Measurements from ENCODE around the gene NR6A1.

DNA sequence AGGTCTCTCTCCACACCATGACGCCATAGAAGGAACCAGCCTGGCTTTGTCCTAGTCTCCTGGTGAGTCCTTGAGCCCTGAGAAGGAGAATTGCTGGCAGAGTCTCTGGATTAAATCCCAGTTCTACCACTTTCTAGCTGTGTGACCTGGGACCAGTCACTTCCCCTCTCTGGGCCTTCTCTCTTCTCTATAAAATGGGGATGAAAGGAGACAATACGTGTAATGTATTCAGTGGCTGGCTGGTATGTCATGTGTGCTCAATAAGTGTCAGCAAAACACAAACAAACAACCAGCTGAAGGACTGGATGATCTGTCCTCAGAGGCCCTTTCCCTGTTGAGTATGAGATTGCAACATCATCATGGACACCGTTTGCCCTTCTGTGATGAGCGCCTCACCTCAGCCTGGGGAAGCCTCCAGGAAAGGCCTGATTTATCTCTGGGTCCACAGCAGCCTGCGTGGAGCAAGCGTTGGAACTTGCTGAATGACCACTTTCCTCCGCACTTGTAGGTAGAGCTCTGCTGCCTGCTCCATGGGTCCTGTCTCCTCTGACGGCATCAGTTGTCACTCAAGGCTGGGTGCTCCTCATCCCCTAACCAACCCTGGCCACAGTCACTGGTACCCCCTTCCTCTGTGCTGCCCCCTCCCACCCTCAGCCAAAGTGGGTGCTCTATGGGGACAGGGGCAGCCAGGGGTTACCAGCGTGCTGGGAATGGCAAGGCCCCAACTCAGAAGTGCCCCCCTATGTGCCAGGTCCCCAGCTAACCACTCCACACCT lies 260.3 kb downstream of the NR6A1 start:
- TF ChIP-seq, protein P1, sequence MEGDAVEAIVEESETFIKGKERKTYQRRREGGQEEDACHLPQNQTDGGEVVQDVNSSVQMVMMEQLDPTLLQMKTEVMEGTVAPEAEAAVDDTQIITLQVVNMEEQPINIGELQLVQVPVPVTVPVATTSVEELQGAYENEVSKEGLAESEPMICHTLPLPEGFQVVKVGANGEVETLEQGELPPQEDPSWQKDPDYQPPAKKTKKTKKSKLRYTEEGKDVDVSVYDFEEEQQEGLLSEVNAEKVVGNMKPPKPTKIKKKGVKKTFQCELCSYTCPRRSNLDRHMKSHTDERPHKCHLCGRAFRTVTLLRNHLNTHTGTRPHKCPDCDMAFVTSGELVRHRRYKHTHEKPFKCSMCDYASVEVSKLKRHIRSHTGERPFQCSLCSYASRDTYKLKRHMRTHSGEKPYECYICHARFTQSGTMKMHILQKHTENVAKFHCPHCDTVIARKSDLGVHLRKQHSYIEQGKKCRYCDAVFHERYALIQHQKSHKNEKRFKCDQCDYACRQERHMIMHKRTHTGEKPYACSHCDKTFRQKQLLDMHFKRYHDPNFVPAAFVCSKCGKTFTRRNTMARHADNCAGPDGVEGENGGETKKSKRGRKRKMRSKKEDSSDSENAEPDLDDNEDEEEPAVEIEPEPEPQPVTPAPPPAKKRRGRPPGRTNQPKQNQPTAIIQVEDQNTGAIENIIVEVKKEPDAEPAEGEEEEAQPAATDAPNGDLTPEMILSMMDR (IDR thresholded peaks at IDR 0.05) = no peak
- TF ChIP-seq POLR2A (IDR thresholded peaks at IDR 0.05) = no peak
